ENCODE measurements around the gene SLC9A3. TPM values are rescaled to one million over a fixed set of nuclear protein-coding genes. Genes with fewer than 3 reads are reported as not detected.

The SLC9A3 gene
- polyA plus RNA-seq, 1 of the 3 experiments (the other 2 are of a cell fraction) = 1.9 TPM

- TF ChIP-seq RCOR1 (IDR thresholded peaks at IDR 0.05; ENCODE audit: low read length) (no peak), EP300 (IDR thresholded peaks at IDR 0.05; ENCODE audit: borderline replicate concordance in 1 of 2, low read depth in 1 of 2, low read length in 1 of 2) (no peak), CTCF (IDR thresholded peaks at IDR 0.05) (no peak), YY1 (IDR thresholded peaks at IDR 0.05; ENCODE audit: low read depth) (no peak), JUND (IDR thresholded peaks at IDR 0.05) (no peak), RXRA (IDR thresholded peaks at IDR 0.05; ENCODE audit: borderline replicate concordance, low read depth) (no peak), CHD2 (IDR thresholded peaks at IDR 0.05; ENCODE audit: low read length, partially characterized antibody) (no peak), EZH2phosphoT487 (IDR thresholded peaks at IDR 0.05; ENCODE audit: borderline replicate concordance, low read depth) (no peak), RAD21 (IDR thresholded peaks at IDR 0.05; ENCODE audit: low read length) (no peak), TCF12 (IDR thresholded peaks at IDR 0.05) (no peak), TAF1 (IDR thresholded peaks at IDR 0.05; ENCODE audit: borderline replicate concordance, low read depth, low read length) (no peak)
- TF ChIP-seq, protein P1, sequence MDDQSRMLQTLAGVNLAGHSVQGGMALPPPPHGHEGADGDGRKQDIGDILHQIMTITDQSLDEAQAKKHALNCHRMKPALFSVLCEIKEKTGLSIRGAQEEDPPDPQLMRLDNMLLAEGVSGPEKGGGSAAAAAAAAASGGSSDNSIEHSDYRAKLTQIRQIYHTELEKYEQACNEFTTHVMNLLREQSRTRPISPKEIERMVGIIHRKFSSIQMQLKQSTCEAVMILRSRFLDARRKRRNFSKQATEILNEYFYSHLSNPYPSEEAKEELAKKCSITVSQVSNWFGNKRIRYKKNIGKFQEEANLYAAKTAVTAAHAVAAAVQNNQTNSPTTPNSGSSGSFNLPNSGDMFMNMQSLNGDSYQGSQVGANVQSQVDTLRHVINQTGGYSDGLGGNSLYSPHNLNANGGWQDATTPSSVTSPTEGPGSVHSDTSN (IDR thresholded peaks at IDR 0.05) = no peak
- Histone ChIP-seq H4K20me1 (ENCODE audit: insufficient read depth) (0 out of 2 replicates have a peak, but pooled peaks cover 2% of the 10 kb centered on the region), H3K79me2 (ENCODE audit: insufficient read depth) (no peaks in the 10 kb centered on the region), H3K4me2 (no peak overlapping the region), H2AFZ (ENCODE audit: low read depth) (no peak overlapping the region), H3K4me1 (ENCODE audit: control insufficient read depth in 1 of 2, insufficient read depth in 2 of 2, low read depth in 1 of 2, low read length in 1 of 2) (no peaks in the 10 kb centered on the region), H3F3A (replicated peaks; ENCODE audit: insufficient read depth) (no peaks in the 10 kb centered on the region), H3K27ac (ENCODE audit: low read depth in 2 of 2, low read length in 1 of 2) (no peak overlapping the region), H3K36me3 (replicated peaks in 1 of 2; ENCODE audit: control insufficient read depth in 1 of 2, insufficient read depth in 2 of 2, low read length in 1 of 2) (no peaks in the 10 kb centered on the region), H3K27me3 (ENCODE audit: insufficient read depth) (peaks cover 59% of the 10 kb centered on the region), H3K9me2 (no peaks in the 10 kb centered on the region), H3K4me3 (ENCODE audit: low read depth in 2 of 2, low read length in 1 of 2) (no peak overlapping the region), H3K9ac (no peak overlapping the region), H3K9me3 (no peaks in the 10 kb centered on the region)
- no peak for DNase-seq
- ChIA-PET CTCF (interaction anchor here (0.7 to 1.6 kb wide), 3 partner anchors 9 to 156 kb away, joined by 3 to 4 read pairs (median 3); no protein-coding TSS in a partner anchor), POLR2A (no interaction called here)
- WGBS (ENCODE audit: low lambda C conversion rate) = 63% methylated on average over 21 of the region's 24 CpGs
Measured at GRCh38 chr5:530001-530955, 6.0 kb upstream of the SLC9A3 start.
